Ovary (tissue), 9 donors: ENCODE measurements around the gene SRP19. TPM values are rescaled to one million over a fixed set of nuclear protein-coding genes. Genes with fewer than 3 reads are reported as not detected.

ENCODE experiments used
- DNase-seq, 5 donors: peaks; one replicate each; pipeline ENCODE4 v3.0.0-alpha.2; 2019 to 2020
- H3K27ac ChIP-seq, 2 donors: fragments of 200-600 bp; one replicate each; pipeline versions ENCODE4 v1.5.1 to v1.8.0; 2019 to 2022
- H3K27me3 ChIP-seq: fragments of 200-600 bp; one replicate; pipeline ENCODE4 v1.8.0; 2022
- H3K36me3 ChIP-seq: fragments of 200-600 bp; sonication (generic); one replicate; pipeline ENCODE4 v1.5.1; 2019
- H3K4me1 ChIP-seq: one replicate; pipeline ENCODE4 v1.8.1; 2013; ENCODE audit warnings: mild to moderate bottlenecking, moderate library complexity; ENCODE audit not compliant: insufficient read depth
- H3K4me3 ChIP-seq: fragments of 200-600 bp; sonication (generic); one replicate; pipeline ENCODE4 v1.5.1; 2017
- H3K9me3 ChIP-seq, 2 donors: fragments of 200-600 bp in 1 of 2; sonication (generic) in 1 of 2; one replicate each; pipeline versions ENCODE4 v1.5.1 to v1.8.1; 2013 to 2019; ENCODE audit warnings: mild to moderate bottlenecking in 1 of 2, moderate library complexity in 1 of 2
- CTCF ChIP-seq, 3 donors: fragments of 450-650 bp in 2 of 3; fragments of 200-600 bp in 1 of 3; IDR thresholded peaks; one replicate each; pipeline versions ENCODE4 v1.5.1 to v1.8.0; 2016 to 2022; ENCODE audit warnings: antibody characterized with exemption in 3 of 3, mild to moderate bottlenecking in 1 of 3
- EP300 ChIP-seq: sonication (generic); formaldehyde crosslinking; IDR thresholded peaks from one replicate; pipeline ENCODE4 v1.6.1; 2017; ENCODE audit warnings: antibody characterized with exemption
- POLR2A ChIP-seq: fragments of 450-650 bp; IDR thresholded peaks from one replicate; pipeline ENCODE4 v1.6.1; 2017; ENCODE audit warnings: antibody characterized with exemption, mild to moderate bottlenecking, moderate library complexity
- WGBS, 3 donors: extraction: QIAGEN DNeasy Blood & Tissue Kit in 1 of 3; methylation state at CpG; one replicate each; pipeline versions ENCODE4 v1.1.5 to v1.1.7; 2013 to 2017; 5-methylcytosine and 5-hydroxymethylcytosine counted together
- intact Hi-C, 4 donors: fragments of 100-400 bp; cut with DNase I; formaldehyde crosslinking; loops; one replicate each; pipeline versions ENCODE4 v1.11.0 to v1.15.1; 2022 to 2023
- polyA plus RNA-seq, 2 donors: library from polyadenylated mRNA; stranded (reverse); fragments of 200-250 nt in 1 of 2; fragments of 350-450 nt in 1 of 2; fragmentation: Illumina TruSeq in 1 of 2; extraction: RNeasy Lipid Tissue Mini Kit (QIAGEN cat#74804) in 1 of 2; gene quantifications; one replicate each; pipeline ENCODE4 v1.2.3, GENCODE V29; 2013 to 2014
- total RNA-seq, 7 donors: library from RNA; depleted of rRNA in 2 of 7; stranded (reverse); fragments of >200 nt in 2 of 7; fragmentation: NEBNext Ultra II Directional in 3 of 7; extraction: Animal tissue kit (Norgen Biotek cat#: 25700) in 3 of 7; gene quantifications; one replicate each; pipeline versions ENCODE4 v1.1.0 to v1.2.4, GENCODE V29; 2016 to 2023
- donor health status: DM: no; HTN: no; CAD: no; lungs with moderate emphysema.
- donor health status: DM: no; HTN: no; CAD: no.
- donor health status: Bipolar disorder and iron deficiency.
- donor health status: DM: yes; HTN: yes; CAD: no.
- donor health status: DM: no; HTN: no; CAD: no.
- donor health status: DM: yes; HTN: yes; CAD: no.

SRP19 gene
- total and polyA plus RNA-seq, 9 donors: 25.2 to 65.9 (median 27.3) TPM

- H3K36me3 ChIP-seq: no peaks in the 10 kb centered on the region
- intact Hi-C loops: no loop called here
- H3K9me3 ChIP-seq: no peaks in the 10 kb centered on the region
- no peak overlapping the region for H3K27ac ChIP-seq
- TF ChIP-seq POLR2A (no peak), EP300 (no peak), CTCF (IDR thresholded peaks at IDR 0.05) (no peak)
- no peaks in the 10 kb centered on the region for H3K4me1 ChIP-seq
- 81 to 87% (median 85%) methylated on average over 1 of the region's 1 CpG for WGBS, 3 donors
- DNase-seq: no peak
- no peaks in the 10 kb centered on the region for H3K27me3 ChIP-seq
- H3K4me3 ChIP-seq: no peak overlapping the region
Observed at GRCh38 chr5:112844489-112844888, 16.6 kb upstream of the SRP19 start.

GRCh38 chr5:112846556-112846955 is 14.5 kb upstream of the SRP19 start:
- intact Hi-C loops: no loop called here
- no peak overlapping the region for H3K4me3 ChIP-seq
- H3K27me3 ChIP-seq: no peaks in the 10 kb centered on the region
- WGBS, 3 donors: 75 to 81% (median 79%) methylated on average over 5 of the region's 5 CpGs
- DNase-seq: no peak
- TF ChIP-seq POLR2A: no peak
- no peak for TF ChIP-seq CTCF (IDR thresholded peaks at IDR 0.05)
- no peak for TF ChIP-seq EP300
- no peaks in the 10 kb centered on the region for H3K36me3 ChIP-seq
- H3K27ac ChIP-seq: no peak overlapping the region
- no peaks in the 10 kb centered on the region for H3K9me3 ChIP-seq
- no peaks in the 10 kb centered on the region for H3K4me1 ChIP-seq

- no peak for DNase-seq
- Histone ChIP-seq H3K36me3 (no peaks in the 10 kb centered on the region), H3K4me3 (no peak overlapping the region), H3K27ac (no peak overlapping the region), H3K4me1 (no peaks in the 10 kb centered on the region), H3K27me3 (no peaks in the 10 kb centered on the region), H3K9me3 (no peaks in the 10 kb centered on the region)
- no peak for TF ChIP-seq CTCF (IDR thresholded peaks at IDR 0.05)
- no peak for TF ChIP-seq POLR2A
- TF ChIP-seq EP300: no peak
- intact Hi-C loops: no loop called here
Observed at GRCh38 chr5:112847306-112847705, 13.8 kb upstream of the SRP19 start.

GRCh38 chr5:112848116-112848811 is 12.8 kb upstream of the SRP19 start:
- WGBS, 3 donors: 36 to 46% (median 45%) methylated on average over 8 of the region's 8 CpGs
- intact Hi-C loops: no loop called here
- Histone ChIP-seq H3K27ac (no peak overlapping the region), H3K4me1 (no peaks in the 10 kb centered on the region), H3K27me3 (no peaks in the 10 kb centered on the region), H3K4me3 (no peak overlapping the region), H3K36me3 (no peaks in the 10 kb centered on the region), H3K9me3 (no peaks in the 10 kb centered on the region)
- no peak for DNase-seq
- TF ChIP-seq EP300 (no peak), CTCF (IDR thresholded peaks at IDR 0.05) (no peak), POLR2A (no peak)
